ENCODE data around the gene C1QTNF6.
A peak's percentile ranks its signal among the peaks of the same experiment; 100 is the strongest.

Gene C1QTNF6

GRCh38 chr22:37196539-37197450 is 8.7 kb upstream of the C1QTNF6 start:
- DNase-seq = no peak

GRCh38 chr22:37195921-37196320 is 7.9 kb upstream of the C1QTNF6 start:
- 98% methylated on average over 4 of the region's 4 CpGs for WGBS (ENCODE audit: insufficient coverage)
- H3K4me3 ChIP-seq (ENCODE audit: control insufficient read depth in 1 of 7, extremely low read depth in 1 of 7, insufficient read depth in 4 of 7, low read depth in 2 of 7, low read length in 6 of 7) = no peak overlapping the region
- no peak for DNase-seq
- no peaks in the 10 kb centered on the region for H3K36me3 ChIP-seq (ENCODE audit: control insufficient read depth in 4 of 4, insufficient read depth in 4 of 4, low read length in 3 of 4)
- peaks cover 0 to 4% (median 0%) of the 10 kb centered on the region in 5 experiments for H3K9me3 ChIP-seq (ENCODE audit: control extremely low read depth in 1 of 5, control insufficient read depth in 4 of 5, insufficient read depth in 2 of 5, low read depth in 1 of 5, low read length in 4 of 5)
- H3K27me3 ChIP-seq (replicated peaks in 2 of 5; ENCODE audit: control insufficient read depth in 4 of 5, insufficient read depth in 5 of 5, low read length in 4 of 5) = no peaks in the 10 kb centered on the region
- CTCF ChIA-PET = interaction anchor here (2.2 kb wide), 1 partner anchor 8 kb away, joined by 8 read pairs; the partner anchor contains the start of gene C1QTNF6
- POLR2A ChIA-PET = no interaction called here
- H3K27ac ChIP-seq (ENCODE audit: insufficient read depth in 1 of 2, low read depth in 1 of 2, low read length in 2 of 2, poor library complexity in 1 of 2, severe bottlenecking in 2 of 2) = no peak overlapping the region
- H3K4me1 ChIP-seq (ENCODE audit: control extremely low read depth in 1 of 4, control insufficient read depth in 4 of 4, insufficient read depth in 4 of 4, low read length in 3 of 4) = peaks cover 3 to 41% (median 19%) of the 10 kb centered on the region in 4 experiments

More at GRCh38 chr22:37196539-37197450, 8.7 kb upstream of the C1QTNF6 start:
- 95% methylated on average over 9 of the region's 14 CpGs for WGBS (ENCODE audit: insufficient coverage)
- Histone ChIP-seq H3K4me3 (ENCODE audit: control insufficient read depth in 1 of 7, extremely low read depth in 1 of 7, insufficient read depth in 4 of 7, low read depth in 2 of 7, low read length in 6 of 7) (no peak overlapping the region), H3K9me3 (ENCODE audit: control extremely low read depth in 1 of 5, control insufficient read depth in 4 of 5, insufficient read depth in 2 of 5, low read depth in 1 of 5, low read length in 4 of 5) (peaks cover 0 to 4% (median 0%) of the 10 kb centered on the region in 5 experiments), H3K27me3 (replicated peaks in 2 of 5; ENCODE audit: control insufficient read depth in 4 of 5, insufficient read depth in 5 of 5, low read length in 4 of 5) (no peaks in the 10 kb centered on the region), H3K27ac (ENCODE audit: insufficient read depth in 1 of 2, low read depth in 1 of 2, low read length in 2 of 2, poor library complexity in 1 of 2, severe bottlenecking in 2 of 2) (no peak overlapping the region), H3K36me3 (ENCODE audit: control insufficient read depth in 4 of 4, insufficient read depth in 4 of 4, low read length in 3 of 4) (no peaks in the 10 kb centered on the region), H3K4me1 (ENCODE audit: control extremely low read depth in 1 of 4, control insufficient read depth in 4 of 4, insufficient read depth in 4 of 4, low read length in 3 of 4) (peaks cover 3 to 42% (median 19%) of the 10 kb centered on the region in 4 experiments)
- ChIA-PET CTCF (interaction anchor here (0.7 to 5.4 kb wide), 15 partner anchors 9 to 120 kb away, joined by 3 to 39 read pairs (median 4); partner anchors contain the start of genes C1QTNF6 and RAC2), POLR2A (no interaction called here)

- Histone ChIP-seq H3K4me3 (ENCODE audit: control insufficient read depth in 1 of 7, extremely low read depth in 1 of 7, insufficient read depth in 4 of 7, low read depth in 2 of 7, low read length in 6 of 7) (no peak overlapping the region), H3K9me3 (ENCODE audit: control extremely low read depth in 1 of 5, control insufficient read depth in 4 of 5, insufficient read depth in 2 of 5, low read depth in 1 of 5, low read length in 4 of 5) (peaks cover 0 to 4% (median 0%) of the 10 kb centered on the region in 5 experiments), H3K4me1 (ENCODE audit: control extremely low read depth in 1 of 4, control insufficient read depth in 4 of 4, insufficient read depth in 4 of 4, low read length in 3 of 4) (peaks cover 3 to 36% (median 16%) of the 10 kb centered on the region in 4 experiments), H3K27me3 (replicated peaks in 2 of 5; ENCODE audit: control insufficient read depth in 4 of 5, insufficient read depth in 5 of 5, low read length in 4 of 5) (no peaks in the 10 kb centered on the region), H3K36me3 (ENCODE audit: control insufficient read depth in 4 of 4, insufficient read depth in 4 of 4, low read length in 3 of 4) (no peaks in the 10 kb centered on the region), H3K27ac (ENCODE audit: insufficient read depth in 1 of 2, low read depth in 1 of 2, low read length in 2 of 2, poor library complexity in 1 of 2, severe bottlenecking in 2 of 2) (no peak overlapping the region)
- 100% methylated on average over 2 of the region's 3 CpGs for WGBS (ENCODE audit: insufficient coverage)
- POLR2A ChIA-PET = no interaction called here
- DNase-seq = no peak
- CTCF ChIA-PET = interaction anchor here (5.7 kb wide), 1 partner anchor 28 kb away, joined by 25 read pairs; no protein-coding TSS in a partner anchor
Observed at GRCh38 chr22:37194750-37195149, 6.7 kb upstream of the C1QTNF6 start.

GRCh38 chr22:37193629-37194191 is 5.7 kb upstream of the C1QTNF6 start:
- CTCF ChIA-PET = interaction anchor here (1.0 to 5.7 kb wide), 2 partner anchors 15 to 27 kb away, joined by 3 to 25 read pairs; no protein-coding TSS in a partner anchor
- H3K27me3 ChIP-seq (replicated peaks in 2 of 5; ENCODE audit: control insufficient read depth in 4 of 5, insufficient read depth in 5 of 5, low read length in 4 of 5) = no peaks in the 10 kb centered on the region
- H3K27ac ChIP-seq (ENCODE audit: insufficient read depth in 1 of 2, low read depth in 1 of 2, low read length in 2 of 2, poor library complexity in 1 of 2, severe bottlenecking in 2 of 2) = no peak overlapping the region
- no peak overlapping the region for H3K4me3 ChIP-seq (ENCODE audit: control insufficient read depth in 1 of 7, extremely low read depth in 1 of 7, insufficient read depth in 4 of 7, low read depth in 2 of 7, low read length in 6 of 7)
- H3K36me3 ChIP-seq (ENCODE audit: control insufficient read depth in 4 of 4, insufficient read depth in 4 of 4, low read length in 3 of 4) = no peaks in the 10 kb centered on the region
- DNase-seq = peak in 2 of 3 donors; percentile 59 to 67
- H3K9me3 ChIP-seq (ENCODE audit: control extremely low read depth in 1 of 5, control insufficient read depth in 4 of 5, insufficient read depth in 2 of 5, low read depth in 1 of 5, low read length in 4 of 5) = peaks cover 0 to 4% (median 0%) of the 10 kb centered on the region in 5 experiments
- peaks cover 3 to 34% (median 13%) of the 10 kb centered on the region in 4 experiments for H3K4me1 ChIP-seq (ENCODE audit: control extremely low read depth in 1 of 4, control insufficient read depth in 4 of 4, insufficient read depth in 4 of 4, low read length in 3 of 4)
- POLR2A ChIA-PET = interaction anchor here (0.7 kb wide), 1 partner anchor 48 kb away, joined by 3 read pairs; no protein-coding TSS in a partner anchor
- 50% methylated on average over 9 of the region's 10 CpGs for WGBS (ENCODE audit: insufficient coverage)

GRCh38 chr22:37192741-37193140 is 4.7 kb upstream of the C1QTNF6 start:
- Histone ChIP-seq H3K4me1 (ENCODE audit: control extremely low read depth in 1 of 4, control insufficient read depth in 4 of 4, insufficient read depth in 4 of 4, low read length in 3 of 4) (peaks cover 0 to 36% (median 15%) of the 10 kb centered on the region in 4 experiments), H3K36me3 (ENCODE audit: control insufficient read depth in 4 of 4, insufficient read depth in 4 of 4, low read length in 3 of 4) (no peaks in the 10 kb centered on the region), H3K27ac (ENCODE audit: insufficient read depth in 1 of 2, low read depth in 1 of 2, low read length in 2 of 2, poor library complexity in 1 of 2, severe bottlenecking in 2 of 2) (no peak overlapping the region), H3K9me3 (ENCODE audit: control extremely low read depth in 1 of 5, control insufficient read depth in 4 of 5, insufficient read depth in 2 of 5, low read depth in 1 of 5, low read length in 4 of 5) (peaks cover 0 to 4% (median 0%) of the 10 kb centered on the region in 5 experiments), H3K27me3 (replicated peaks in 2 of 5; ENCODE audit: control insufficient read depth in 4 of 5, insufficient read depth in 5 of 5, low read length in 4 of 5) (no peaks in the 10 kb centered on the region), H3K4me3 (ENCODE audit: control insufficient read depth in 1 of 7, extremely low read depth in 1 of 7, insufficient read depth in 4 of 7, low read depth in 2 of 7, low read length in 6 of 7) (no peak overlapping the region)
- DNase-seq = no peak
- POLR2A ChIA-PET = no interaction called here
- WGBS (ENCODE audit: insufficient coverage) = no CpG with 5 or more reads among the region's 1 CpG
- CTCF ChIA-PET = interaction anchor here (1.0 to 5.7 kb wide), 3 partner anchors 9 to 26 kb away, joined by 3 to 25 read pairs (median 3); no protein-coding TSS in a partner anchor

- no peaks in the 10 kb centered on the region for H3K27me3 ChIP-seq (replicated peaks in 2 of 5; ENCODE audit: control insufficient read depth in 4 of 5, insufficient read depth in 5 of 5, low read length in 4 of 5)
- peaks cover 0 to 4% (median 0%) of the 10 kb centered on the region in 5 experiments for H3K9me3 ChIP-seq (ENCODE audit: control extremely low read depth in 1 of 5, control insufficient read depth in 4 of 5, insufficient read depth in 2 of 5, low read depth in 1 of 5, low read length in 4 of 5)
- no peak overlapping the region for H3K27ac ChIP-seq (ENCODE audit: insufficient read depth in 1 of 2, low read depth in 1 of 2, low read length in 2 of 2, poor library complexity in 1 of 2, severe bottlenecking in 2 of 2)
- H3K36me3 ChIP-seq (ENCODE audit: control insufficient read depth in 4 of 4, insufficient read depth in 4 of 4, low read length in 3 of 4) = no peaks in the 10 kb centered on the region
- CTCF ChIA-PET = interaction anchor here (1.1 to 5.7 kb wide), 2 partner anchors 9 to 26 kb away, joined by 3 to 25 read pairs; no protein-coding TSS in a partner anchor
- DNase-seq = no peak
- WGBS (ENCODE audit: insufficient coverage) = 100% methylated on average over 2 of the region's 2 CpGs
- POLR2A ChIA-PET = no interaction called here
- H3K4me1 ChIP-seq (ENCODE audit: control extremely low read depth in 1 of 4, control insufficient read depth in 4 of 4, insufficient read depth in 4 of 4, low read length in 3 of 4) = peaks cover 0 to 36% (median 18%) of the 10 kb centered on the region in 4 experiments
- H3K4me3 ChIP-seq (ENCODE audit: control insufficient read depth in 1 of 7, extremely low read depth in 1 of 7, insufficient read depth in 4 of 7, low read depth in 2 of 7, low read length in 6 of 7) = no peak overlapping the region
Observed at GRCh38 chr22:37192204-37192603, 4.2 kb upstream of the C1QTNF6 start.

Data from common myeloid progenitor, CD34-positive (primary cell).